ENCODE measurements around the gene PBLD.

DNA sequence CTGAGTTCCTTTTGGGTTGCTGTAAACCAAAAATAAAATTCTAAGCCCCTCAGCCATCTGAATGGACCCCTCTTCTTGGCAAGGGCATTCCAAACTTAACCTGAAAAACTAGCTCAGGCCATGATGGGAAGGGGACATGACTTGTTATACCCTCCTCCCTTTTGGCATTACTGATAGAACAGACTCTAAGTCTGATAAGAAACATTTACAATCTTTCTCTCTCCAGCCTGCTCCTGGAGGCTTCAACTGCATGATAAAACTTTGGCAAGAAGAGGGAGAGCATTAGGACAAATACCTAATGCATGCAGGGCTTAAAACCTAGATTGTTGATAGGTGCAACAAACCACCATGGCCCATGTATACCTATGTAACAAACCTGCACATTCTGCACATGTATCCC lies 59.9 kb downstream of the PBLD start:
- TF ChIP-seq, protein P1, sequence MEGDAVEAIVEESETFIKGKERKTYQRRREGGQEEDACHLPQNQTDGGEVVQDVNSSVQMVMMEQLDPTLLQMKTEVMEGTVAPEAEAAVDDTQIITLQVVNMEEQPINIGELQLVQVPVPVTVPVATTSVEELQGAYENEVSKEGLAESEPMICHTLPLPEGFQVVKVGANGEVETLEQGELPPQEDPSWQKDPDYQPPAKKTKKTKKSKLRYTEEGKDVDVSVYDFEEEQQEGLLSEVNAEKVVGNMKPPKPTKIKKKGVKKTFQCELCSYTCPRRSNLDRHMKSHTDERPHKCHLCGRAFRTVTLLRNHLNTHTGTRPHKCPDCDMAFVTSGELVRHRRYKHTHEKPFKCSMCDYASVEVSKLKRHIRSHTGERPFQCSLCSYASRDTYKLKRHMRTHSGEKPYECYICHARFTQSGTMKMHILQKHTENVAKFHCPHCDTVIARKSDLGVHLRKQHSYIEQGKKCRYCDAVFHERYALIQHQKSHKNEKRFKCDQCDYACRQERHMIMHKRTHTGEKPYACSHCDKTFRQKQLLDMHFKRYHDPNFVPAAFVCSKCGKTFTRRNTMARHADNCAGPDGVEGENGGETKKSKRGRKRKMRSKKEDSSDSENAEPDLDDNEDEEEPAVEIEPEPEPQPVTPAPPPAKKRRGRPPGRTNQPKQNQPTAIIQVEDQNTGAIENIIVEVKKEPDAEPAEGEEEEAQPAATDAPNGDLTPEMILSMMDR (IDR thresholded peaks at IDR 0.05): no peak
- TF ChIP-seq POLR2A (IDR thresholded peaks at IDR 0.05): no peak

All from esophagus squamous epithelium (tissue), 4 donors.